IPS-18a (cell line): ENCODE measurements around the gene CCDC80.
"Not testable (repeated sequence)": the region's sequence is repeated elsewhere in the genome, so short reads cannot be mapped to it uniquely, and the experiment has no call there.

Experiments
- H3K27ac ChIP-seq: one replicate; pipeline ENCODE4 v1.5.1; 2013; ENCODE audit warnings: low read length
- H3K27me3 ChIP-seq: one replicate; pipeline ENCODE4 v1.6.1; 2013; ENCODE audit warnings: mild to moderate bottlenecking, low read length; ENCODE audit not compliant: control insufficient read depth, insufficient read depth
- H3K36me3 ChIP-seq: one replicate; pipeline ENCODE4 v1.6.1; 2013; ENCODE audit warnings: low read depth, low read length; ENCODE audit not compliant: control insufficient read depth
- H3K4me1 ChIP-seq: one replicate; pipeline ENCODE4 v1.6.1; 2013; ENCODE audit warnings: low read depth, low read length; ENCODE audit not compliant: control insufficient read depth
- H3K4me3 ChIP-seq: one replicate; pipeline ENCODE4 v1.5.1; 2013; ENCODE audit warnings: low read length
- H3K9ac ChIP-seq: one replicate; pipeline ENCODE4 v1.6.1; 2013; ENCODE audit warnings: mild to moderate bottlenecking, low read length, moderate library complexity
- H3K9me3 ChIP-seq: one replicate; pipeline ENCODE4 v1.6.1; 2013; ENCODE audit warnings: low read depth, low read length; ENCODE audit not compliant: control insufficient read depth

Gene CCDC80

GRCh38 chr3:112579232-112579631 lies 61.7 kb downstream of the CCDC80 start:
- peaks cover 32% of the 10 kb centered on the region for H3K36me3 ChIP-seq
- no peak overlapping the region for H3K4me3 ChIP-seq
- no peak overlapping the region for H3K9ac ChIP-seq
- no peaks in the 10 kb centered on the region for H3K9me3 ChIP-seq
- no peak overlapping the region for H3K27ac ChIP-seq
- H3K4me1 ChIP-seq = no peaks in the 10 kb centered on the region
- no peaks in the 10 kb centered on the region for H3K27me3 ChIP-seq

DNA sequence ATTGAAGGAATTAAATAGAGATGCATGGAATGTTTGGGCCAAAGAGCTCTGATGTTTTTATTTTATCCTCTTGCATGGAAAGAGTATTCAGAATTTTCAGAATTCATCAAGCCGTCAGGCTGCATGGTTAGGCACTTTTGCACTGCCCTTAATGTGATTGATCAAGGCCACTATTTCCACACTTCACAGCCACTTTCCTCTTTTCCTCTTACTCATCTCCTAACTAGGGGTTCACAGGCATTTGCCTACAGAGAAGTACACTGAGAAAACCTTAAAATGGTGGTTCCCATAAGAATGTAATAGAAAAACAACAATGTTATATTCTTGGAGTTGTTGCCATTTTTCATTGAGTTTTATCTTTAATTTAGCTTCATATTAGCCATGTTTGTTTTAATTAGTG lies 68.2 kb downstream of the CCDC80 start:
- no peak overlapping the region for H3K9ac ChIP-seq
- no peak overlapping the region for H3K4me3 ChIP-seq
- no peak overlapping the region for H3K27ac ChIP-seq
- no peaks in the 10 kb centered on the region for H3K4me1 ChIP-seq
- peaks cover 39% of the 10 kb centered on the region for H3K36me3 ChIP-seq
- H3K27me3 ChIP-seq = no peaks in the 10 kb centered on the region
- no peaks in the 10 kb centered on the region for H3K9me3 ChIP-seq

GRCh38 chr3:112569265-112569664 lies 71.7 kb downstream of the CCDC80 start:
- Histone ChIP-seq H3K36me3 (peaks cover 44% of the 10 kb centered on the region), H3K27ac (no peak overlapping the region), H3K4me3 (no peak overlapping the region), H3K9me3 (no peaks in the 10 kb centered on the region), H3K4me1 (peaks cover 5% of the 10 kb centered on the region), H3K27me3 (no peaks in the 10 kb centered on the region), H3K9ac (no peak overlapping the region)

DNA sequence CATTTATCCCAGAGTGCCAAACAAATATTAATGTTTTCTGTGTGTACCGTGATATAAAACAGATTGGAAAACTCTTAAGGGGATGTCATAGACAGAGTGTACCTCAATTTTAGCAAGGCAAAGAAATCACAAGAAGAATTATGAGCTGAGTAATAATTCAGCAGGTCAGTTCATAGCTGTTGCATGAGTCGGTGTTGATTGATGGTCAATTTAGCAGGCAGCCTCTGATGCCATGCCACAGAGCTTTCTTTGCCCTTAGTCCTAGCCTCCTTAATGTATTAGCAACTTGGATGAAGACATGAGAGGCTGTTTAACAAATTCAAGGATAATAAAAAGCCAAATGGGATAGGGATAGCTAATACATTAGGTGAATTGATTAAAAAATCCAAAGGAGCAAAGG lies 72.3 kb downstream of the CCDC80 start:
- H3K9ac ChIP-seq = no peak overlapping the region
- peaks cover 5% of the 10 kb centered on the region for H3K4me1 ChIP-seq
- H3K4me3 ChIP-seq = no peak overlapping the region
- no peaks in the 10 kb centered on the region for H3K27me3 ChIP-seq
- H3K36me3 ChIP-seq = peaks cover 38% of the 10 kb centered on the region
- H3K9me3 ChIP-seq = no peaks in the 10 kb centered on the region
- H3K27ac ChIP-seq = no peak overlapping the region

DNA sequence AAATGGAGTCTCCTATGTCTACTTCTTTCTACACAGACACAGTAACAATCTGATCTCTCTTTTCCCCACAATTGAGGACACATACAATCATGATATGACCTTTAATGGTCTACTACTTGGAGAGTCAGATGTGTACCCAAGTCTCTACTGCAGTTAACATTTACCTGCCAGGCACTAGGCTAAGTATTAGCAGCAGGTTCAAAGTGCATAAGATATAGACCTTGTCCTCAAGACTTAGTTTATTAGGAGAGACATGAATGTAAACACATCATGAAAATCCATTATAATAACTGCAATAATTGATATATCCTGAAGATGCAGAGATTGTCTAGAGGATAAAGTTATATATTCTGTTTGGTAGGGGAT lies 76.0 kb downstream of the CCDC80 start:
- no peak overlapping the region for H3K27ac ChIP-seq
- H3K9me3 ChIP-seq = no peaks in the 10 kb centered on the region
- H3K9ac ChIP-seq = no peak overlapping the region
- H3K4me1 ChIP-seq = peaks cover 13% of the 10 kb centered on the region
- no peaks in the 10 kb centered on the region for H3K27me3 ChIP-seq
- peaks cover 19% of the 10 kb centered on the region for H3K36me3 ChIP-seq
- no peak overlapping the region for H3K4me3 ChIP-seq

DNA sequence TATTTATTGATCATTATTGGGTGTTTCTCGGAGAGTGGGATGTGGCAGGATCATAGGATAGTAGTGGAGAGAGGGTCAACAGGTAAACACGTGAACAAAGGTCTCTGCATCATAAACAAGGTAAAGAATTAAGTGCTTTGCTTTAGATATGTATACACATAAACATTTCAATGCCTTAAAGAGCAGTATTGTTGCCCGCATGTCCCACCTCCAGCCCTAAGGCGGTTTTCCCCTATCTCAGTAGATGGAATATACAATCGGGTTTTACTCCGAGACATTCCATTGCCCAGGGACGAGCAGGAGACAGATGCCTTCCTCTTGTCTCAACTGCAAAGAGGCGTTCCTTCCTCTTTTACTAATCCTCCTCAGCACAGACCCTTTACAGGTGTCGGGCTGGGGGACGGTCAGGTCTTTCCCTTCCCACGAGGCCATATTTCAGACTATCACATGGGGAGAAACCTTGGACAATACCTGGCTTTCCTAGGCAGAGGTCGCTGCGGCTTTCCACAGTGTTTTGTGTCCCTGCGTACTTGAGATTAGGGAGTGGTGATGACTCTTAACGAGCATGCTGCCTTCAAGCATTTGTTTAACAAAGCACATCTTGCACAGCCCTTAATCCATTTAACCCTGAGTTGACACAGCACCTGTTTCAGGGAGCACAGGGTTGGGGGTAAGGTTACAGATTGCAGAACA lies 76.5 kb downstream of the CCDC80 start:
- Histone ChIP-seq H3K4me1 (peaks cover 13% of the 10 kb centered on the region), H3K36me3 (peaks cover 16% of the 10 kb centered on the region)
- H3K9ac ChIP-seq, H3K27ac ChIP-seq, H3K9me3 ChIP-seq, H3K27me3 ChIP-seq, H3K4me3 ChIP-seq: not testable (repeated sequence)

DNA sequence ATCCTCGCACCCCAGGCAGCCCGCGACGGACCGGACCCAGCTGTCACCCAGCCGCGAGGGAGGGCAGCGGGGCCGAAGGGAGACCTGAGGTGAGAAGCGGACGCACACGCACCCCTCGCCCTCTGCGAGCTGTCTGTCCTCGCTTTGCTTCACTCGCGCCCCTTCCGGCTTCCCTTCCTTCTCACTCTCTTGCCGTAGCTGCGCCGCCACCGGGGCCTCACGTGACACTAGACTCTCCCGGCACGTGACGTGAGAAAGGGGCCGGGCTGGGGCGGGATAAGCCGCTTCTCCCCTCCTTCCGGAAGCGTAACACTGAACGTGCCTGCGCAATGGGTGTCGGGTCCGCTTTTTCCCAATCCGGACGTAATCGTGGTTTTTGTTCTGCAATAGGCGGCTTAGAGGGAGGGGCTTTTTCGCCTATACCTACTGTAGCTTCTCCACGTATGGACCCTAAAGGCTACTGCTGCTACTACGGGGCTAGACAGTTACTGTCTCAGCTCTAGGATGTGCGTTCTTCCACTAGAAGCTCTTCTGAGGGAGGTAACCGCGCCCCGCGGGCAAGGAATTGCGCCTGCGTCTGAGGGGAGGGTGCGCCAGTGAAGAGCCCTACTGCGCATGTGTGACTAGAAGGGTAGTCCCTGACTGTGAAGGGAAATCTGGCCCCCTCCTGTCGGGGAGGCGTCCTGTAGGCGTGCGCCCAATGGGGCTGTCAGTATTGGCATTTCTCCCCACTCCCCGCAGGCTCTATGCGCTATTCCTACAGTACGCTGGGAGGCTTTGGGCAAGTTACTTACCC lies 79.0 kb downstream of the CCDC80 start, which contains the start of the genes ATG3 and SLC35A5:
Gene ATG3 (minus strand): TSS at position 229 of the 796 bp plus-strand sequence. CDS start 434 bp downstream, outside the sequence.
Gene SLC35A5 (plus strand): TSS at position 312 of the 796 bp plus-strand sequence. CDS start 1,359 bp downstream, outside the sequence.
- H3K27me3 ChIP-seq = no peaks in the 10 kb centered on the region
- peaks cover 13% of the 10 kb centered on the region for H3K4me1 ChIP-seq
- no peaks in the 10 kb centered on the region for H3K9me3 ChIP-seq
- peak within 1 kb of the TSS; percentile 97 for H3K4me3 ChIP-seq
- peak within 1 kb of the TSS; percentile 92 for H3K9ac ChIP-seq
- H3K36me3 ChIP-seq = peaks cover 4% of the 10 kb centered on the region
- peak within 1 kb of the TSS; percentile 94 for H3K27ac ChIP-seq

DNA sequence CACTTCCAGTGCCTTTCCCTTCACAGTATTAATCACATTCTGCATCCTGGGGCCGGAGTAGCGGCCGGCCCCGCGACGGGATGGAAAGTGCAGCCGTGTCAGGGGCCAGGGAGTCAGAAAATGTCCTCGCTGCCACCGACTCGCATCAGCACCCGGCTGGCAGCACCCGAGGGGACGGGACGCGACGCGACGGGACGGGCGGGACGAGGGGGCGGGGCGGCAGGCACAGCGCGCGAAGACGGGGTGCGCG lies 79.5 kb downstream of the CCDC80 start:
- Histone ChIP-seq H3K4me3 (peak overlapping the region; percentile 97), H3K4me1 (peaks cover 13% of the 10 kb centered on the region), H3K36me3 (peaks cover 4% of the 10 kb centered on the region), H3K27ac (no peak overlapping the region), H3K27me3 (no peaks in the 10 kb centered on the region), H3K9me3 (no peaks in the 10 kb centered on the region), H3K9ac (peak overlapping the region; percentile 92)

- H3K4me3 ChIP-seq = peak overlapping the region; percentile 97
- H3K27ac ChIP-seq = peak overlapping the region; percentile 33
- H3K9me3 ChIP-seq = no peaks in the 10 kb centered on the region
- H3K4me1 ChIP-seq = peaks cover 13% of the 10 kb centered on the region
- H3K36me3 ChIP-seq = peaks cover 4% of the 10 kb centered on the region
- H3K27me3 ChIP-seq = no peaks in the 10 kb centered on the region
- H3K9ac ChIP-seq = peak overlapping the region; percentile 92
These were observed 80.0 kb downstream of the CCDC80 start for GRCh38 chr3:112560721-112561483.

DNA sequence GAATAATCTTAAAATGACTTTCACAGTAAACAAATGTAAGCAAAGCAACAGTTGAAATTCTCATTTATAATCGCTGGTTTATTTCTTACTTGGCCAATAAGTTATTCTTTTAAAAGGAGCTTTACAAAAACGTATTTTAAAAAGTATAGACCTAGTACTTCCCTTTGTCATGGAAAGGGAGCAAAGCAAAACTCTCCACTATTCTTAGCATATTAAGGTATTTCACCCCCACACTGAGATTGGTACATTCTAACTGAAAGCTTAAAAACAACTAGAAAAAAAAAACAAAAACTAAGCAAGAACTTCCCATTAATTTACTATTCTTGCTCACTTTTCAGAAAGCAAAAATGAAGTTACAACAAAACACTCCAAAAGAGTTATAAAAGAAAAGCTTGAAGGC lies 80.6 kb downstream of the CCDC80 start:
- Histone ChIP-seq H3K27ac (no peak overlapping the region), H3K36me3 (peaks cover 4% of the 10 kb centered on the region), H3K9ac (peak overlapping the region; percentile 92), H3K27me3 (no peaks in the 10 kb centered on the region), H3K4me1 (peaks cover 13% of the 10 kb centered on the region), H3K9me3 (no peaks in the 10 kb centered on the region), H3K4me3 (peak overlapping the region; percentile 97)

GRCh38 chr3:112557976-112558375 lies 83.0 kb downstream of the CCDC80 start:
- H3K4me1 ChIP-seq = peaks cover 8% of the 10 kb centered on the region
- no peaks in the 10 kb centered on the region for H3K9me3 ChIP-seq
- no peak overlapping the region for H3K9ac ChIP-seq

More at GRCh38 chr3:112557976-112558375, 83.0 kb downstream of the CCDC80 start:
- Histone ChIP-seq H3K36me3 (no peaks in the 10 kb centered on the region), H3K27ac (no peak overlapping the region), H3K4me3 (no peak overlapping the region), H3K27me3 (no peaks in the 10 kb centered on the region)
